Measurements from ENCODE around the gene TPH2. TPM values are rescaled to one million over a fixed set of nuclear protein-coding genes. Genes with fewer than 3 reads are reported as not detected.

TPH2 gene
- total RNA-seq, 1 experiment from 2014 or later = 0.66 TPM

GRCh38 chr12:72074065-72074464, 135.4 kb downstream of the TPH2 start:
- Histone ChIP-seq H3K79me2 (ENCODE audit: insufficient read depth, low read length) (no peaks in the 10 kb centered on the region), H2BK20ac (ENCODE audit: low read depth, low read length, poor library complexity, severe bottlenecking) (no peak overlapping the region), H2BK120ac (ENCODE audit: low read depth, low read length, poor library complexity, severe bottlenecking) (no peak overlapping the region), H3K56ac (ENCODE audit: insufficient read length, low read depth, low read length) (no peak overlapping the region), H3T11ph (ENCODE audit: low read length) (no peak overlapping the region), H2AK5ac (ENCODE audit: insufficient read length, low read length) (no peak overlapping the region), H2AFZ (ENCODE audit: low read length) (no peak overlapping the region), H3K4me2 (ENCODE audit: insufficient read depth, insufficient read length, low read length) (no peak overlapping the region), H3K14ac (ENCODE audit: insufficient read depth, low read length) (no peak overlapping the region), H2BK12ac (ENCODE audit: insufficient read length, low read depth, low read length) (no peak overlapping the region), H4K20me1 (ENCODE audit: control insufficient read depth, insufficient read depth, insufficient read length) (no peaks in the 10 kb centered on the region), H3K4ac (ENCODE audit: low read depth, low read length) (no peak overlapping the region), H3K27ac (ENCODE audit: insufficient read length, low read depth, low read length) (no peak overlapping the region), H3K79me1 (ENCODE audit: insufficient read depth, low read depth, low read length, poor library complexity, severe bottlenecking) (no peaks in the 10 kb centered on the region), H3K23me2 (ENCODE audit: insufficient read length, low read depth, low read length, poor library complexity, severe bottlenecking) (no peaks in the 10 kb centered on the region), H4K91ac (ENCODE audit: insufficient read length, low read depth, low read length) (no peak overlapping the region), H3K23ac (ENCODE audit: insufficient read length, low read depth, low read length) (no peak overlapping the region), H4K5ac (ENCODE audit: insufficient read length, low read depth, low read length) (no peak overlapping the region), H3K9ac (ENCODE audit: extremely low read depth, insufficient read length, low read length) (no peak overlapping the region), H4K8ac (replicated peaks; ENCODE audit: insufficient read length, low read depth, low read length) (no peak overlapping the region), H2BK5ac (ENCODE audit: insufficient read length, low read length) (no peak overlapping the region), H3K18ac (ENCODE audit: insufficient read length, low read depth, low read length) (no peak overlapping the region), H3K9me3 (ENCODE audit: control insufficient read depth, low read depth, low read length) (no peaks in the 10 kb centered on the region), H3K27me3 (ENCODE audit: insufficient read depth, low read length) (no peaks in the 10 kb centered on the region), H3K4me1 (ENCODE audit: insufficient read depth, low read length) (no peaks in the 10 kb centered on the region), H2BK15ac (ENCODE audit: low read depth, low read length) (no peak overlapping the region)
- Mint-ChIP-seq H3K27me3 (ENCODE audit: low read depth) (no peaks in the 10 kb centered on the region; the same call in 1 of the 2 replicates), H3K27ac (no peak overlapping the region), H3K4me3 (no peak overlapping the region), H3K9me3 (peaks cover 20 to 24% of the 10 kb centered on the region in 2 experiments), H3K36me3 (ENCODE audit: insufficient read depth in 1 of 3, low read depth in 3 of 3) (peaks cover 7 to 18% (median 15%) of the 10 kb centered on the region in 3 experiments; a peak in 6 of 7 replicates), H3K4me1 (peaks cover 0 to 7% of the 10 kb centered on the region in 2 experiments; a peak in 1 of 4 replicates)
- no peak for TF ChIP-seq CTCF (conservative IDR thresholded peaks at IDR 0.05)
- no CpG with 5 or more reads among the region's 1 CpG for WGBS (ENCODE audit: extremely low coverage, insufficient read length, low lambda C conversion rate)
- no peak for DNase-seq

Measured in H9 (cell line).